Activated CD8-positive, alpha-beta memory T cell treated with anti-CD3 and anti-CD28 coated beads for 1 hour (primary cell): Measurements from ENCODE around the gene L3MBTL4.

Experiments
- DNase-seq, 2 donors: peaks; one replicate each; pipeline ENCODE4 v3.0.0-alpha.2; 2020; ENCODE audit warnings: low read depth in 1 of 2; ENCODE audit errors: extremely low read depth in 1 of 2

Gene L3MBTL4

GRCh38 chr18:6257950-6258349 is 156.8 kb downstream of the L3MBTL4 start:
- DNase-seq, result no peak

GRCh38 chr18:6256521-6256920 is 158.2 kb downstream of the L3MBTL4 start:
- DNase-seq, result no peak

- DNase-seq, result no peak
These were observed 158.8 kb downstream of the L3MBTL4 start for GRCh38 chr18:6255886-6256285.

GRCh38 chr18:6255116-6255705 is 159.5 kb downstream of the L3MBTL4 start:
- DNase-seq, result no peak

GRCh38 chr18:6254456-6254855 is 160.3 kb downstream of the L3MBTL4 start:
- DNase-seq, result no peak

GRCh38 chr18:6251084-6251483 is 163.6 kb downstream of the L3MBTL4 start:
- no peak for DNase-seq

- DNase-seq, result no peak
These were observed 164.9 kb downstream of the L3MBTL4 start for GRCh38 chr18:6249788-6250187.

- DNase-seq, result no peak
These were observed 165.5 kb downstream of the L3MBTL4 start for GRCh38 chr18:6249170-6249569.

GRCh38 chr18:6248017-6248416 is 166.7 kb downstream of the L3MBTL4 start:
- DNase-seq, result no peak

GRCh38 chr18:6242004-6242403 is 172.7 kb downstream of the L3MBTL4 start:
- DNase-seq, result no peak

GRCh38 chr18:6239716-6240115 is 175.0 kb downstream of the L3MBTL4 start:
- DNase-seq, result no peak

- DNase-seq, result no peak
These were observed 178.5 kb downstream of the L3MBTL4 start for GRCh38 chr18:6236258-6236657.

- no peak for DNase-seq
These were observed 192.4 kb downstream of the L3MBTL4 start for GRCh38 chr18:6222271-6222670.

- no peak for DNase-seq
These were observed 193.1 kb downstream of the L3MBTL4 start for GRCh38 chr18:6221602-6222014.

GRCh38 chr18:6220129-6220528 is 194.6 kb downstream of the L3MBTL4 start:
- DNase-seq, result no peak

- no peak for DNase-seq
These were observed 195.5 kb downstream of the L3MBTL4 start for GRCh38 chr18:6219116-6219717.

- DNase-seq, result no peak
These were observed 198.8 kb downstream of the L3MBTL4 start for GRCh38 chr18:6215888-6216287.

GRCh38 chr18:6211174-6211504 is 203.6 kb downstream of the L3MBTL4 start:
- no peak for DNase-seq

GRCh38 chr18:6210349-6211173 is 204.2 kb downstream of the L3MBTL4 start:
- DNase-seq, result no peak

- no peak for DNase-seq
These were observed 206.8 kb downstream of the L3MBTL4 start for GRCh38 chr18:6207941-6208340.

GRCh38 chr18:6207116-6207515 is 207.6 kb downstream of the L3MBTL4 start:
- DNase-seq, result no peak

- no peak for DNase-seq
These were observed 209.0 kb downstream of the L3MBTL4 start for GRCh38 chr18:6205706-6206105.
